ENCODE data around the gene FAF1.

- TF ChIP-seq CTCF (conservative IDR thresholded peaks at IDR 0.05; ENCODE audit: low read depth, low read length) (no peak), EZH2phosphoT487 (IDR thresholded peaks at IDR 0.05; ENCODE audit: borderline replicate concordance, low read length) (no peak), EZH2 (IDR thresholded peaks at IDR 0.05; ENCODE audit: low read length, unreplicated experiment) (no peak)
Measured at GRCh38 chr1:50615036-50615750, 344.9 kb downstream of the FAF1 start.

Measured in PC-3 (cell line).